T-helper 2 cell treated with Interferon-gamma antibody and Interleukin-4, amounts not matched to agents 100 ng/mL and 5 ng/mL, for 36 hours (primary cell): ENCODE data around the gene SPARC. TPM values are rescaled to one million over a fixed set of nuclear protein-coding genes. Genes with fewer than 3 reads are reported as not detected.
"Not testable (repeated sequence)": the region's sequence is repeated elsewhere in the genome, so short reads cannot be mapped to it uniquely, and the experiment has no call there.

Source experiments
- intact Hi-C: fragments of 100-400 bp; cut with micrococcal nuclease; formaldehyde crosslinking; loops from one replicate; pipeline ENCODE4 v1.15.1; 2023
- total RNA-seq: library from RNA; stranded (reverse); gene quantifications from 2 replicates; pipeline ENCODE4 v1.2.3, GENCODE V29; 2022

Gene SPARC, protein sequence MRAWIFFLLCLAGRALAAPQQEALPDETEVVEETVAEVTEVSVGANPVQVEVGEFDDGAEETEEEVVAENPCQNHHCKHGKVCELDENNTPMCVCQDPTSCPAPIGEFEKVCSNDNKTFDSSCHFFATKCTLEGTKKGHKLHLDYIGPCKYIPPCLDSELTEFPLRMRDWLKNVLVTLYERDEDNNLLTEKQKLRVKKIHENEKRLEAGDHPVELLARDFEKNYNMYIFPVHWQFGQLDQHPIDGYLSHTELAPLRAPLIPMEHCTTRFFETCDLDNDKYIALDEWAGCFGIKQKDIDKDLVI
- 0.34 TPM in 1 of 2 replicates, not detected in the other for total RNA-seq

GRCh38 chr5:151686674-151687407 is at the start of gene SPARC:
Gene SPARC (minus strand): TSS chr5:151686915. CDS start chr5:151676188, 10,727 bp downstream.
- intact Hi-C loops: no loop called here

GRCh38 chr5:151735646-151736045 is 48.9 kb upstream of the SPARC start:
- intact Hi-C loops: no loop called here

GRCh38 chr5:151734064-151734408 is 47.3 kb upstream of the SPARC start:
- intact Hi-C loops: no loop called here

- intact Hi-C loops: no loop called here
Measured at GRCh38 chr5:151733358-151734063, 46.8 kb upstream of the SPARC start.

GRCh38 chr5:151730381-151730780 is 43.7 kb upstream of the SPARC start:
- intact Hi-C loops: no loop called here

GRCh38 chr5:151729597-151729996 is 42.9 kb upstream of the SPARC start:
- intact Hi-C loops: not testable (repeated sequence)

DNA sequence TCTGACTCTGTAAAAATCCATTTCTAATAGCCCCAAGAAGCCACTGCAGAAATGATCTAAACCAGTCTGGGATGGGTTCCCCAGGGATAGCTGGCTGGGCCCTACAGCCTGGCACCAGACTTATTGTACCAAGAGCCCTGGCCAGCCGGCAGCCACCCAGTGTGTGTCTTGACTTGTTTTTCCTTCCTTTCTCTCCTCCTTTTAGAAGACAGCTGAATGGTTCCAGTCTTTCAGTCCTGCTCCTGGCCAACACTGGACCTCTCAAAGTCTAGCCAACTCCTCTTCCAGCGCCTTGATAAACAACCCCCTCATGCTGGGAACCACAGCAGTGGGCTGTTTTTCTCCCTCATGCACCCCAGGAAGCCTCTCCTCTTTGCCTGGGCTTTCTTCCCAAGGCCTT is 37.6 kb upstream of the SPARC start:
- intact Hi-C loops: no loop called here

GRCh38 chr5:151722546-151722945 is 35.8 kb upstream of the SPARC start:
- intact Hi-C loops: no loop called here

DNA sequence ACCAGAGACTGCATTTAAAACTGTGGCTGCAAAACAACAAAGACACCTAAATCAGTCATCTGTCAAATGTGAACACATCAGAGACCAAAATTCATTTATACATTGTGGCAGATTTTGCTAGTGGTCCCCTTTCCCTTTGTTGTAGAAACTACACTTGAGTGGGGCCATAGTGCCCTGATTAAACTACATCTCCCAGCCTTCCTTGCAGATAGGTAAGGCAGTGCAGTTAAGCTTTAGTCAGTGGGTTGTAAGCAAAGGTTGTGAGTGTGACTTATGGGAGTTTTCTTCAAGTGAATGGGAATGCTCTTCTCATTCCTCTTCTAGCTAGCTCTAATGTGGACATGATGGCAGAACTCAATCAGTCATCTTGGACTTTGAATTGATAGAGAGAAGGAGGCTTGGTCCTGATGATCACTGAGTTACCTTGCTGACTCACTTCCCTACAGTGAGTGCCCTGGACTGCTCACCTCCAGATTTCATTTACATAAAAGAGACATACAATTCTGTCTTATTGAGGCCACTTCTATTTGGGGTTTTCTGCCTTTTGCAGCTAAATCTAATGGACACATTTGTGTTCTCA is 35.2 kb upstream of the SPARC start:
- intact Hi-C loops: no loop called here

- intact Hi-C loops: no loop called here
Measured at GRCh38 chr5:151721087-151721646, 34.5 kb upstream of the SPARC start.

DNA sequence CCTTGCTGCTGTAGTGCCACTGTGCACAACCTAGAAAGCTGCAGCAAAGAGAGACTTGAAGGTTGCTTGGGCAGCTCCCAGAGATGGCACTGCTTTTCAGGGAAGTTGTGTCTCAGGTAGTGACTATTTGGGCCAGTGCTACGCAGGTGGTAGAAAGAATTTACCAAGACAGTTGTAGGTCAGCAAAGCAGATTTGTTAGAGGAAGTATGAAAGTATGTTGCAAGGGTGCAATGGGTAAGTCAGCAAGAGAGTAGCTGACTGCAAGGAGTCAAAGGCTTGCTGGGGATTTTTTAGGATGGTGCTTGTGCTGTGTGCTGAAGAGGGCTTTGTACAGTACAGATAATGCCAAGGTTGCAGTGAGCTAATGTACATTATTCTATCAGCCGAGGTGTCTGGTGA is 33.5 kb upstream of the SPARC start:
- intact Hi-C loops: no loop called here

GRCh38 chr5:151719228-151720000 is 32.7 kb upstream of the SPARC start:
- intact Hi-C loops: no loop called here

DNA sequence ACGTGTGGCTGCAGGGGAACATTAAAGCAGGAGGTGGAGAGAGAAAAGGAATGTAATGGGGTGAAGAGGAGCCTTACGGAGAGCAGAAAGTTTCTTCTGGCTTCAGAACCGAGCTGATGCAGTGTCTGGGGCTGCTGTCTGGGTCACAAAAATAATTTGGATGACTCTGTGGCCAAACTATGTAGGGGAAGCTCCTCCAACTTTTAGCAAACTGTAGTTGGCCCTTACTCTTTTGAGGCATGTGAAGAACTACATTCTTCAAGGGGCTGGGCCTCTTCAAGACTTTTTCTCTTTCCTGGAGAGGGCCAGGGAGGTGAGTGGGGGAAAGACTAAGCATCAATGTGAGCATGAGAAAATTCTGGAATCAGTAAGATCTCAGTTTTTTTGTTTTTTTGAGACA is 31.9 kb upstream of the SPARC start:
- intact Hi-C loops: no loop called here

GRCh38 chr5:151718153-151718552 is 31.4 kb upstream of the SPARC start:
- intact Hi-C loops: no loop called here

DNA sequence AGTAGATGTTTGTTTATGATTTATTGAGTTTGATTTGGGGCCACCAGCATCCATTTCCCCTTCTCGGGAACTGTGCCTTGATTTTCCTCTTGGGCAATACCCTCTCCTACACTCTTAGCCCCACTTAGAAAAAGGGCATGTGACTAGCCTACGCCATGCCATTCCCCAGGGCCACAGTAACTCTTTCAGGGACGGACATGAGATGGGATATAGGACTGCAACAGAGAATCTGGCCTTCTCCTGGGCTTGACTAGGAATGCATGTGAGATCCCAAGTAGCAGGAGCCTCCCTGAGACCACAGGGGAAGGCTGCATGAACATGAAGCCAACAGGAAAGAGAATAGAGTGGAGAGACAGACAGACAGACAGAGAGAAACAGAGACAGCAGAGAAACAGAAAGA is 30.7 kb upstream of the SPARC start:
- intact Hi-C loops: no loop called here

GRCh38 chr5:151709109-151709735 is 22.5 kb upstream of the SPARC start:
- intact Hi-C loops: no loop called here

- intact Hi-C loops: no loop called here
Measured at GRCh38 chr5:151708126-151708525, 21.4 kb upstream of the SPARC start.

DNA sequence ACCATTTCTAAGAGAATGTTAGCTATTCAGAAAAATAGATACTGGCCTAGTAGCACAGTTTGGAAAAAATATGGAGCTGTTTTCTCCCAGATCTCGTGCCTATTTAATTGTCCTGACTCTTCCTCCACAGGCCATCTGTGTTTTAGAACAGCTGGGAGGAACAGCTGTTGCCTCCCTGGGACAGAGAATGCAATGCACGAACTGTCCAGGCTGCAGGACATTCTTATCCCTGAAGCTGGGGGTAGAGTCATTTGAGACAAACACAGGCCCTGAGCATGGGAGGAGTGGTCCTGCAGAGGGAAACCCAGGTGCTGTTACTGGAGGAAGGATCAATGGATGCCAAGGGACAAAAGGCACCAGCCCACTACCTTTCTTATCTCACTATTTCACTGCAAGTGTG is 20.9 kb upstream of the SPARC start:
- intact Hi-C loops: no loop called here

GRCh38 chr5:151706906-151707305 is 20.2 kb upstream of the SPARC start:
- intact Hi-C loops: no loop called here

GRCh38 chr5:151703780-151704179 is 17.1 kb upstream of the SPARC start:
- intact Hi-C loops: no loop called here
